ENCODE data around the gene CRCP.
"Not testable (repeated sequence)": the region's sequence is repeated elsewhere in the genome, so short reads cannot be mapped to it uniquely, and the experiment has no call there.

The CRCP gene

DNA sequence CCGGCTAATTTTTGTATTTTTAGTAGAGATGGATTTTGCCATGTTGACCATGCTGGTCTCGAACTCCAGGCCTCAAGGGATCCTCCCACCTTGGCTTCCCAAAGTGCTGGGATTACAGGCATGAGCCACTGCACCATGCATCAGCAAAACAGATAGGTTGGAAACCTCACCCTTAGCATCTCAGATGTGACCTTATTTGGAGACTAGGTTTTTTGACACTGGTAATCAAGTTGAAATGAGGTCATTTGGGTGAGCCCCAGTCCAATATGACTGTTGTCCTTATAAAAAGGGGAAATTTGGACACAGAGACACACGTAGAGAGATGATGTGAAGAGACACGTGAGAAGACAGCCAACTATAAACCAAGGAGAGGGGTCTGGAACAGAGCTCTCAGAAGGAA, 48.0 kb downstream of the CRCP start:
- DNase-seq: no peak

DNA sequence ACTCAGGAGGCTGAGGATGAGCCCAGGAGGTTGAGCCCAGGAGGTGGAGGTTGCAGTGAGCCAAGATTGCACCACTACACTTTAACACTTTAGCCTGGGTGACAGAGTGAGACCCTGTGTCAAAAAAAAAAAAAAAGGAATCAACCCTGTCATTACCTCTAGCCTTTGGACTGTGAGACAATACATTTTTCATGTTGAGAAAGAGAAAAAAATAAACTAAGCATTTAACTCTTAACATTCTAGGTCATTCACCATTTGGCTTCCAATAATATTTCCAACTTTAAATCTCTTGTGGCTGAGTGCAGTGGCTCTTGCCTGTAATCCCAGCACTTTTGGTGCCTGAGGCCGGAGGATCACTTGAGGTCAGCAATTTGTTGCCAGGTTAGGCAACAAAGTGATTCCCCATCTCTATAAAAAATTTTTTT, 48.6 kb downstream of the CRCP start:
- DNase-seq: no peak

DNA sequence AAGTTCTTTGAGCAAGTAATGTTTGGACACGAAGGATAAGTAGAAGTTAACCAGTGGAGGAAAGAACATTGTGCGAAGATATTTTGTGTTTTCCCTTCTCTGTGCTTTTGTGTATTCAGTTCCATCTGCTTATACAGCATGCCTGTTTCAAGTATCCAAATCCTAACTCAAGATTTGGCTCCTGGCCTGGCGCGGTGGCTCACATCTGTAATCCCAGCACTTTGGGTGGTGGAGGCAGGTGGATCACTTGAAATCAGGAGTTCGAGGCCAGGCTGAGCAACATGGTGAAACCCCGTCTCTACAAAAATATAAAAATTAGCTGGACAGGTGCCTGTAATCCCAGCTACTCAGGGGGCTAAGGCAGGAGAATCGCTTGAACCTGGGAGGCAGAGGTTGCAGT, 49.7 kb downstream of the CRCP start:
- DNase-seq: no peak

DNA sequence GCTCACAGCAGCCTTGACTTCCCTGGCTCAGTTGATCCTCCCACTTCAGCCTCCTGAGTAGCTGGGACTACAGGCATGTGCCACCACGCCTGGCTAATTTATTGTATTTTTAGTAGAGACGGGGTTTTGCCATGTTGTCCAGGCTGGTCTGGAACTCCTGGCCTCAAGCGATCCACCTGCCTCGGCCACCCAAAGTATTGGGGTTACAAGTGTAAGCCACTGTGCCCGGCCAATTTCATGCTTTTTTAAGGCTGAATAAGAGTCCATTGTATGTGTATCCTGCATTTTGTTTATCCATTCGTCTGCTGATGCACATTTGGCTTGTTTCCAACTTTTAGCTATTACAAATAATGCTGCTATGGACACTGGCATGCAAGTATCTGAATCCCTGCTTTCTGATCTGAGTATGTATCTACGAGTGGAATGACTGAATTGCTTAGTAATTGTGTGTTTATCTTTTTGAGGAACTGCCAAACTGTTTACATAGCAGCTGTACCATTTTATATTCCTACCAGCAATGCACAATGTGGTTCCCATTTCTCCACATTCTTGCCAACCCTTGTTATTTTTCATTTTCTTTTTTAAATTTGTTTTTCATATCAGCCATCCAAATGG, 53.2 kb downstream of the CRCP start:
- DNase-seq: peak; percentile 42

DNA sequence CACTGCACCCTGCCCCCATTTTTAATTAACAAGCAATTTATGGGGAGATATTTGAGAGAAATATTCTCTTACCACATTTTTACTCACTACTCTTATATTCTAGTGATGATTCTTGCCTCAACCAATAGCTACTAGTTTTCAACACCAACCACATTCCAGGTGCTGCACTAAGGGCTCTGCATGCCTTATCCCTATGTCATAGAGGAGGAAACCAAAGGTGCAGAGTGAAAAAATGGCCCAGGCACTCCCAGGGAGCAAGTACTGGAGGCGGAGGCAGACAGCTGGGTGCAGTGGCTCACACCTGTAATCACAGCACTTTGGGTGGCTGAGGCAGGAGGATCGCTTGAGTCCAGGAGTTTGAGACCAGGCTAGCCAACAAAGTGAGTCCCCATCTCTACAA, 55.0 kb downstream of the CRCP start:
- DNase-seq: no peak

DNA sequence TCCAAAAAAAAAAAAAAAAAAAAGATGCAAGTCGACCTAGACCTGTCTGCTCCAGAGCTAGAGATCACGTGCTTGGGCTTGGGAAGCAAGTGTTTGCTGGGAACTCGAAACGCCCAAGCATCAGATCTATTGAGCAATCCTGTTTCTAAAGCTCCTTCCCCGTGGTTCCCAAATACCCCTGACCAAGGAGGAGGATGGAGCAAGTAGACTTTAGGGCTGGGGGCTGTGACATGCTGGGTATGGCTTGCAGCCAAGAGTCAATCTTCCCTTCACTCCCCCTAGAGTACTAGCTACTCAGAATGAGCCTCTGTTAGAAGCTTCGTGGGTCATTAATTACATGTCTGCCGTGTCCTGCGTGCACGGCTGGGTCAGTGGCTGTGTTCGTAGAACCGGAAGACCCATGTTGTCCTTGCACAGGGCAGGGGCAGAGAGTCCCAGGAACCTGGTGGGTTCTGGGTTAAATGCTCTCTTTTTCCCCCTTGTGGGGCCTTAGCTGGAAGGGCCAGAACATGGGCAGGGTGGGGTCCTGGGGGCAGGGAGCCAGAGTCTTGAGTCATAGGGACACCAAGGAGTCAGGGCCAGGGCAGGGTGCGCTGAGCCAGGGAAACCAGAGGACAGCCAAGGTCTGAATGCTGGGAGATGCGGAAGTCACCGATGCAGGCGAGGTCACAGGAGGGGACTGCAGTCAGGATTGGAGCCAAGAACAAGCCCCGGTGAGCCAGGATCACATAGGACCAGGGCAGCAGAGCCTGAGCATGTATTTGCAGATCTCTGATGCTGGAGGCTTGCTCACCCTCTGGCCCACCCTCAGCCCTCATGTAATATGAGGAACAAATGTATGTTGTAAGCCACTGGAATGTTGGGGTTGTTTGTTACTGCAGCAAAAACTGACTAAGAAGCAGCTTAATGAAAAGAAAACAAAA, 55.9 kb downstream of the CRCP start:
- peak; percentile 65 for DNase-seq

DNA sequence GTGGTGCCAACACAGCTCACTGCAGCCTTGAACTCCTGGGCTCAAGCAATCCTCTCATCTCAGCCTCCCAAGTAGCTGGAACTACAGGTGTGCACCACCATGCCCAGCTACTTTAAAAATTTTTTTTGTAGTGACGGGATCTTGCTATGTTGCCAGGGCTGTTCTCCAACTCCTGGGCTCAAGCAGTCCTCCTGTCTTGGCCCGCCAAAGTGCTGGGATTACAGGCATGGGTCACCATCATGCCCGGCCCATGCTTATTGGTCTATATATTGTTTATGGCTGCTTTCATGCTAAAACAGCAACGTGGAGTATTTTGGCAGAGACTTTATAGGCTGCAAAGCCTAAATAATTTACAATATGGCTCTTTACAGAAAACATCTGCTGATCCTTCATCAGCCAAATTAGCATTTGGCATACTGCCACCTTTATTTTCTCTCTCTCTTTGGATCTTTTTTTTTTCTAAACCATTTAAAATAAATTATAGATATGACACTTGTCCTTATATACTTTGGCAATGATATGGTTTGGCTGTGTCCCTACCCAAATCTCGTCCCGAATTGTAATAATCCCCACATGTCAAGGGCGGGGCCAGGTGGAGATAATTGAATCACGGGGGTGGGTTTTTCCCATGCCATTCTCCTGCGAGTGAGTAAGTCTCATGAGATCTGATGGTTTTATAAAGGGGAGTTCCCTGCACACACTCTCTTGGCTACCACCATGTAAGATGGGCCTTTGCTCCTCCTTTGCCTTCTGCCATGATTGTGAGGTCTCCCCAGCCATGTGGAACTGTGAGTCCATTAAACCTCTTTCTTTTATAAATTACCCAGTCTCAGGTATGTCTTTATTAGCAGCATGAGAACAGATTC, 58.1 kb downstream of the CRCP start:
- DNase-seq: peak; percentile 7

DNA sequence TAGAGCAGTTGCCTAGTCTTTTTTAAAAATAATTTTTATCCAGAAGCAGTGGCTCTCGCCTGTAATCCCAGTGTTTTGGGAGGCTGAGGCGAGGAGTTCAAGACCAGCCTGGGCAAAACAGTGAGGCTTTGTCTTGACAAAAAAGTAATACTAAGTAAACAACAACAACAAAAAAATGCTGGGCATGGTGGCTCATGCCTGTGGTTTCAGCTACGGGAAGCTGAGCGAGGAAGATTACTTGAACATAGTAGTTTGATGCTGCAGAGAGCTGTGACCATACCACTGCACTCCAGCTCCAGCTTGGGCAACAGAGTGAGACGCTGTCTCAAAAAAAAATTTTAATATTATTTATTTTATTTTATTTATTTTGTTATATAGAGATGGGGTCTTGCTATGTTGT, 59.2 kb downstream of the CRCP start:
- no peak for DNase-seq

DNA sequence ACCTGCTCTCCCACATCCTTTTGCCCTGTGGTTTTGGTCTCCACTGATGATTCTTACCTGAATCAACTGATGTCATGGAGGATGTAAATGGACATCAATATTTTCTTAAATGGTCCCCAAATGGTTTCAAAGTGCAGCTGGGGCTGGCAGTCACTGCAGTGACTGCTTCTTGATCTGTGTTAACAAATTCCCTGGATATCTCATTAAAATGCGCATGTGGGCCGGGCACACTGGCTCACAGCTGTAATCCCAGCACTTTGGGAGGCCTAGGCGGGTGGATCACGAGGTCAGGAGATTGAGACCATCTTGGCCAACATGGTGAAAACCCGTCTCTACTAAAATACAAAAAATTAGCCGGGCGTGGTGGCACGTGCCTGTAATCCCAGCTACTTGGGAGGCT, 60.4 kb downstream of the CRCP start:
- not testable (repeated sequence) for DNase-seq

DNA sequence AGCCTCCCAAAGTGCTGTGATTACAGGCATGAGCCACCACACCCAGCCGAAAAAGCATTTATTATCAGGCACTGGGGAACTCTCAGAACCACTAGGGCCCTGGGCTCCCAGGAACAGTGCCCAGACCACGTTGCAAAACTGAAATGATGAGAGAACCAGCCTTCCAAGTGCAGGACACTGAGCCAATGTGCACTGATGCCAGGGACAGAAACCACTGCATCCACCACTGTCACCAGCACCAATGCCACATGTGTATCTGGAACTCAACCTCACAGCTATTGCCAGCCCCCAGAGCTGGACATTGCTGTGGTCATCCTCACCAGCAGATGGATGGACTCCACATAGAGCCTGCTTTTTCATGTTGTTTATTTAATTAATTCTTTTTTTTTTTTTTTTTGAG, 62.3 kb downstream of the CRCP start:
- no peak for DNase-seq

DNA sequence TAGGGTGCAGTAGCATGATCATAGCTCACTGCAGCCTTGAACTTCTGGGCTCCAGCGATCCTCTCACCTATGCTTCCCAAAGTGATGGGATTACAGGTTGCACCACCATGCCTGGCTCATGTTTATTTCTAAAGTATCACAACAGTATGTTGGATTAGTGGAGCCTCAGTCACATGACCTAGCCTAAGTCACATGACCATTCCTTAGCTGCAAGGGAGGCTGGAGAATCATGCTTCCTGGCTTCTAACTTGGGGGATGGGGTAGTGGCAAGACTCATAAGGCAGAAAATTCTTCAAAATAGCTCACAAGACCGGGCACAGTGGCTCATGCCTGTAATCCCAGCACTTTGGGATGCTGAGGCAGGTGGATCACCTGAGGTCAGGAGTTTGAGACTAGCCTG, 63.6 kb downstream of the CRCP start:
- DNase-seq: no peak

DNA sequence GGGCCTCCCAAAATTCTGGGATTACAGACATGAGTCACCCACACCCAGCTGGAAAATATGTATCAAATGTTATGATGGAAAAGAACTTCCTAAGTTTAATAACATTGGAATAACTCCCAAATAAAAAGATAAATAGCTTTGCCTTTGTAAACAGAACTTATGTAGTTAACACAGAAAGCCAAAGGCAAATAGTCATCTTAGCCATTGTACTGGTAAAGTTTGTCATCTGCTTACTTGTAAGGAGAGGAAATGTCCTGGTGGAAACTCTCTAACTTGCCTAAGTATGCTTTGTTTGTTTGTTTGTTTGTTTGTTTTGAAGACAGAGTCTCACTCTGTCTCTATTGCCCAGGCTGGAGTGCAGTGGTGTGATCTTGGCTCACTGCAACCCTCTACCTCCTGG, 66.7 kb downstream of the CRCP start:
- DNase-seq: no peak

DNA sequence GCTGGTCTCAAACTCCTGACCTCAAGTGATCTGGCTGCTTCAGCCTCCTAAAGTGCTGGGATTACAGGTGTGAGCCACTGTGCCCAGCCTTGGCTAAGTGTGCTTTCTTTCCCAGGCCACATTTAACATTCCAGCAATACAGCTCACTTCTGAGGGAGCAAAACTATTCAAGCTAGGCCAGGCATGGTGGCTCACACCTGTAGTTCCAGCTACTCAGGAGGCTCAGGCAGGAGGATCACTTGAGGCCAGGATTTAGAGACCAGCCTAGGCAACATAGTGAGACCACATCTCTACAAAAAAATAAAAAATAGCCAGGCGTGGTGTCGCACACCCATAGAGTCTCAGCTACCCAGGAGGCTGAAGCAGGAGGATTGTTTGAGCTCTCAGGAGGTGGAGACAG, 67.2 kb downstream of the CRCP start:
- DNase-seq: no peak

DNA sequence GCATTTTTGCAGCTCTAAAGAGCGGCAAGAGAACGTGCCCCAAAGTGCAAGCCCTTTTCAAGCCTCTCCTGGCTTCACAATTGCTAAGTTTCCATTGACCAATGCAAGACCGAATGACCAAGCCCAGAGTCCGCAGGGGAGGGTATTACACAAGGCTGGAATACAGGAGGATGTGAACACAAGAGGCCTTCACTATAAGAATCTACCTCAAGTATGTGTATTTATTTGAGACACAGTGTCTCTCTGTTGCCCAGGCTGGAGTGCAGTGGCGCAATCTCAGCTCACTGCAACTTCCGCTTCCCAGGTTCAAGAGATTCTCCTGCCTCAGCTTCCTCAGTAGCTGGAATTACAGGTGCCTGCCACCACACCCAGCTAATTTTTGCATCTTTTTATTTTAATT, 68.3 kb downstream of the CRCP start:
- no peak for DNase-seq

DNA sequence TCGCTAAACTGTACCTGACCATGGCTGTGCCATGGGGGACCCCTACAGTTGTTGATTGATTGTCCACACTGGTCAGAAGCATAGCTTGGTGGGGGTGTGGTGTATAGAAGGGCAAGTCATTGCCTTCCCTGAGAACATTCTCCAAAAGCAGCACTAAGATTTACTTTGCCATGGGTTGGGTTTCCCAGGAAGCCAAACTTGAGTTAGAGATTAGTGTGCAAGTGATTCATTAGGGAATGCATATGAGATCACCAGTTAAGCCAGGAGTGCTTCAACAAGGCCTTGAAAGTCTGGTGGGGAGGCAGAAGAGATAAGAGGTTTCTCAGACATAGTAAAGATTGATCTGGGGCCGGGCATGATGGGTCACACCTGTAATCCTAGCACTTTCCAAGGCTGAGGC, 69.1 kb downstream of the CRCP start:
- no peak for DNase-seq

DNA sequence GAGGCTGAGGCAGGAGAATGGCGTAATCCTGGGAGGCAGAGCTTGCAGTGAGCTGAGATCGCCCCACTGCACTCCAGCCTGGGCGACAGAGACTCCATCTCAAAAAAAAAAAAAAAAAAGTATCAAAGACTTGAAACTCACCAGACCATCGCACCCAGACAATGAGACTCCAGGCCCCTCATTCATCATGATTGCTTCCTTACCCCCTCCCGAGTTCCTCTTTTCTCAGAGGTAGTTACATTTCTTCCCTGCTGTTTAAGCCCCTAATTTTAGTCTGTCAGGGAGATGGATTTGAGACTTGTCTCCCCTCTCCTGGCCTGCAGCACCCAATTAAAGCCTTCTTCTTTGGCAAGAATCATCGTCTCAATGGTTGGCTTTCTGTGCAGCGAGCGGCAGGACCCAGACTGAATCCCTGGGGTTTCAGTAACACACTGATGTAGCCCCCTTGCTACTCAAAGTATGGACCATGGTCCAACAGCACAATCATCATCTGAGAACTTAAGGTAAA, 71.1 kb downstream of the CRCP start:
- no peak for DNase-seq

DNA sequence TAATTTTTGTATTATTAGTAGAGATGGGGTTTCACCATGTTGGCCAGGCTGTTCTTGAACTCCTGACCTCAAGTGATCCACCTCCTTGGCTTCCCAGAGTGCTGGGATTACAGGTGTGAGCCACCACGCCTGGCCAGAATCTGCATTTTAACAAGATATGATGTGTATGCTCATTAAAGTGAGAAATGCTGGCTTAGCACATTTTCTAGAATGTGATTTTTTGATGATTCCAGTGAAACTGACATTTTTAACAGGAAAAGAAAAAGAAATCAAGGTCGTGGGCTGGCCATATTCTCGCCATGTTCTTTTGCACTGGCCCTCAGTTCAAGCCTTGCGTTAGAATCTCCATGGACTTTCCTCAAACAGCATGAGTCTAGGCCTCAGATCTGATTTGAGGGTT, 72.3 kb downstream of the CRCP start:
- no peak for DNase-seq

DNA sequence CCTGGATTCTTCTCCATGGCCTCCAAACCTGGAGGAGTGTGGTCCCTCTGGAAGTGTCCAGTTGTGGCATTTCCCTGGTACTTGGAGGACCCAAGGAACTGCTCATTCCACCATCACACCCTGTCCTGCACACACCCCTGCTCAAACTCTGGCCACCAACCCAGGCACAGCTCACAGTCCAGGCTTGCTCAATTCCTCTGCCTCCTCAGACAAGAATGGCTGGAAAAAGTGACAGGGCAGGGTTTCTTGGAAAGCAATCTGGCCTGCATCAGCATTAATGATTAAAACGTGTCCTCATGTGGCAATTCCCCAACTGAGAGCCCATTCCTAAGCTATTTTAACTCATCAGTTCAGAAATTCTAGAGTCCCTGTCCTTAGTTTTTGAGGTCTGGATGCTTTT, 73.3 kb downstream of the CRCP start:
- no peak for DNase-seq

DNA sequence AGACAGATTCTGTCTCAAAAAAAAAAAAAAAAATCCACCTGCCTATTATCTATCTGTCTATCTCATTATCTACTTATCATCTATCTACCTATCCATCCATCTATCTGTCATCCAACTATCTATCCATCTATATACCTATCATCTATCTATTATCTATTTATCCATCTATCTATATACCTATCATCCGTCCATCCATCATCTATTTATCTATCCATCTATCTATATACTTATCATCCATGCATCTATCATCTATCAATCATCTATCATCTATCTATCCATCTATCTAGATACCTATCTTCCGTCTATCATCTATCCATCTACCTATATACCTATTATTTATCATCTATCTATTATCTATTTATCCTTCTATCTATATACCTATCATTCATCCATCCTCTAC, 74.0 kb downstream of the CRCP start:
- no peak for DNase-seq

DNA sequence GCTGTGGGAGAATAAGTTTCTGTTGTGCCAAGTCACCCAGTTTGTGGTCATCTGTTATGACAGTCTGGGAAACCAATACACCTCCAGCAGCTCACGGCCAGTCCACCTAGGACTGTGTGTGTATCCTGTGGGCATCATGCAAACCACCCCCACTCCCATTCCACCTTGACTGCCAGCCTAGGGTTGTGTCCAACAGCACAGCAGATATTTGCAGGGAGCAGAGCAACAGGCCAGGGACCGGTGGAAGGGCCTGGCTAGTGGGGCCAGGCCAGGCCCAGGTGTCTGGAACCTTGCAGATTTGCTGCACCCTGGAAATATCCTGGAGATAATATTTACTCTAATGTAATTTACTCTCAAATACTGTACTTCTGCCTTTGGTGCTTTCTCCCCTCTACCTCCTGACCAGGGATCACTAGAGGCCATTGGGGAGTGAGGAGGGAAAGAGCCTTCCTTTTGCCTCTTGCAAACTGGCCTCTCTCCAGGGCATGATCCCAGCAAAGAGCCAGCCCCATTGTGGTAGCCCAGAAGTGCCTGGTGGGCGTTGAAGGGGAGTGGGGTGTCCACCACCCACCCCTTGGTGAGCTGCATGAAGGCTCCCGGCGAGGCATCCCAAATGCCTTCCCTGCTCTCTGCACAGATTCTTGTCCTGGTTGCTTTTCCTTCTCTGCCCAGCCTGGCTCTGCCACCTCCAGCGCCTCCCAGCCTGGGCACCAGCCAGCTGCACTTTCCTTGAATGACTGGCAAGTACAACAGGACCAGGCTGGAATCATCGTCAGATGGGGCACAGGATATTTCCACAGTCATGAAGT, 75.3 kb downstream of the CRCP start:
- DNase-seq: no peak

DNA sequence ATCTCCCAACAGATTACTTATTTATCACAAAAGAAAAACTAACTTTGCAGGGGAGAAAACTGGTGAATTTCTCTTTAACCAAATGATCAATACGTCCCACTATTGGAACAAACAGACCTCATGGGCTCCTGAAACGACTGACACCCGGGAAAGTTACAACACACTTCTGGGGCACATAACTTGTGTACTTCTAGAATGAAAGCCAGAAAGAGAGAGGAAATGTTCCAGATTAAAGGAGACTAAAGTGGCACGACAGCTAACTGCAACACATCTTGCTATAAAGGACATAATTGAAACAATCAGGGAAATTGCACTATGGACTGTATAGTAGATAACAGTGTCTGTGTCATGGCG, 75.8 kb downstream of the CRCP start:
- no peak for DNase-seq

DNA sequence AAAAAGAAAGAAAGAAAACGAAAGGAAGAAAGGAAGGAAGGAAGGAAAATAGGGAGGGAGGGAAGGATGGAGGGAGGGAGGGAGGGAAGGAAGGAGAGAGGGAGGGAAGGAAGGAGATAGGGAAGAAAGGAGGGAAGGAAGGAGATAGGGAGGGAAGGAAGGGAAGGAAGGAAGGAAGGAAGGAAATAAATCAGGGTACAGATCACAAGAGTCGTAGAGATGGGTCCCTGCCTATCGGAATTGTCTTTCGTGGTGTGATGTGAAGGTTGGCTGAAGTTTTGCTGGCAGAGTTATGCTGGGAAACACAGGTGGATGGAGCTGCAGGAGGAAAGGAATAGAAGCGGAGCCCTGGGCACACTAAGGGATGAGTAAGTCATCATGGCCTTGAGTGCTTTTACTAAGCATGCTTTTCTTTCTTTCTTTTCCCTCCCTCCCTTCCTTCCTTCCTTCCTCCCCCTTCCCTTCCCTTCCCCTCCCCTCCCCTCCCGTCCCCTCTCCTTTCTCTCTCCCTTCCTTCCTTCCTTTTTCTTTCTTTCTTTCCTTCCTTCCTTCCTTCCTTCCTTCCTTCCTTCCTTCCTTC, 78.6 kb downstream of the CRCP start:
- no peak for DNase-seq

Measured in DMS79 (cell line).